ENCODE data around the gene OR2T6. TPM values are rescaled to one million over a fixed set of nuclear protein-coding genes. Genes with fewer than 3 reads are reported as not detected.

The OR2T6 gene
- total RNA-seq: not detected
- total RNA-seq: 0 reads per million in 2 donors

- H3K9me3 ChIP-seq (ENCODE audit: control insufficient read depth, low read length, poor library complexity, severe bottlenecking): no peaks in the 10 kb centered on the region
- peaks cover 4% of the 10 kb centered on the region for H3K4me1 Mint-ChIP-seq
- no peak within 1 kb of the TSS for H3K27ac Mint-ChIP-seq
- no peak for ATAC-seq
- H3K36me3 Mint-ChIP-seq (ENCODE audit: low read depth): no peaks in the 10 kb centered on the region
- DNase-seq: no peak
- peaks cover 8% of the 10 kb centered on the region for H3K27me3 Mint-ChIP-seq
- H3K4me3 Mint-ChIP-seq: no peak within 1 kb of the TSS
Observed at GRCh38 chr1:248375446-248375845, at the start of gene OR2T6. OR2T6 (plus strand) TSS chr1:248375746; CDS start chr1:248387609, 11,863 bp downstream.

GRCh38 chr1:248343451-248343850 is 32.1 kb upstream of the OR2T6 start:
- DNase-seq: no peak
- H3K4me3 Mint-ChIP-seq: no peak overlapping the region

GRCh38 chr1:248348475-248348874 is 27.1 kb upstream of the OR2T6 start, which contains the start of gene OR14C36:
OR14C36 (plus strand) TSS chr1:248348775; CDS start chr1:248348775, 0 bp downstream.
- ATAC-seq (no peak), DNase-seq (no peak)
- Mint-ChIP-seq H3K27me3 (peaks cover 9% of the 10 kb centered on the region), H3K27ac (no peak within 1 kb of the TSS), H3K36me3 (ENCODE audit: low read depth) (no peaks in the 10 kb centered on the region), H3K4me3 (no peak within 1 kb of the TSS), H3K4me1 (no peaks in the 10 kb centered on the region)
- H3K9me3 ChIP-seq (ENCODE audit: control insufficient read depth, low read length, poor library complexity, severe bottlenecking): no peaks in the 10 kb centered on the region

More at GRCh38 chr1:248343451-248343850, 32.1 kb upstream of the OR2T6 start:
- Mint-ChIP-seq H3K36me3 (ENCODE audit: low read depth) (no peaks in the 10 kb centered on the region), H3K27ac (no peak overlapping the region), H3K4me1 (no peaks in the 10 kb centered on the region), H3K27me3 (no peaks in the 10 kb centered on the region)
- no peak for ATAC-seq
- H3K9me3 ChIP-seq (ENCODE audit: control insufficient read depth, low read length, poor library complexity, severe bottlenecking): no peaks in the 10 kb centered on the region

GRCh38 chr1:248359415-248359814 is 16.1 kb upstream of the OR2T6 start:
- ATAC-seq: no peak
- H3K4me1 Mint-ChIP-seq: no peaks in the 10 kb centered on the region
- H3K27ac Mint-ChIP-seq: no peak overlapping the region
- H3K36me3 Mint-ChIP-seq (ENCODE audit: low read depth): no peaks in the 10 kb centered on the region
- no peak for DNase-seq
- peaks cover under 1% of the 10 kb centered on the region for H3K9me3 ChIP-seq (ENCODE audit: control insufficient read depth, low read length, poor library complexity, severe bottlenecking)
- H3K27me3 Mint-ChIP-seq: peaks cover 27% of the 10 kb centered on the region
- H3K4me3 Mint-ChIP-seq: no peak overlapping the region

- peaks cover 4% of the 10 kb centered on the region for H3K9me3 ChIP-seq (ENCODE audit: control insufficient read depth, low read length, poor library complexity, severe bottlenecking)
- H3K36me3 Mint-ChIP-seq (ENCODE audit: low read depth): no peaks in the 10 kb centered on the region
- DNase-seq: no peak
- no peaks in the 10 kb centered on the region for H3K4me1 Mint-ChIP-seq
- no peak within 1 kb of the TSS for H3K4me3 Mint-ChIP-seq
- ATAC-seq: no peak
- peaks cover 32% of the 10 kb centered on the region for H3K27me3 Mint-ChIP-seq
- no peak within 1 kb of the TSS for H3K27ac Mint-ChIP-seq
Observed at GRCh38 chr1:248361121-248361715, 14.3 kb upstream of the OR2T6 start, which contains the start of gene OR2T4. OR2T4 (plus strand) TSS chr1:248361665; CDS start chr1:248361665, 0 bp downstream.

- no peak for DNase-seq
- Mint-ChIP-seq H3K27me3 (peaks cover 32% of the 10 kb centered on the region), H3K27ac (no peak overlapping the region), H3K4me3 (no peak overlapping the region), H3K36me3 (ENCODE audit: low read depth) (no peaks in the 10 kb centered on the region), H3K4me1 (no peaks in the 10 kb centered on the region)
- ATAC-seq: no peak
- H3K9me3 ChIP-seq (ENCODE audit: control insufficient read depth, low read length, poor library complexity, severe bottlenecking): peaks cover 4% of the 10 kb centered on the region
Observed at GRCh38 chr1:248366609-248367008, 8.9 kb upstream of the OR2T6 start.

- H3K9me3 ChIP-seq (ENCODE audit: control insufficient read depth, low read length, poor library complexity, severe bottlenecking): no peaks in the 10 kb centered on the region
- no peak overlapping the region for H3K4me3 Mint-ChIP-seq
- no peaks in the 10 kb centered on the region for H3K36me3 Mint-ChIP-seq (ENCODE audit: low read depth)
- H3K27ac Mint-ChIP-seq: no peak overlapping the region
- peaks cover 4% of the 10 kb centered on the region for H3K4me1 Mint-ChIP-seq
- H3K27me3 Mint-ChIP-seq: peaks cover 8% of the 10 kb centered on the region
- DNase-seq (no peak), ATAC-seq (no peak)
Observed at GRCh38 chr1:248372394-248372793, 3.2 kb upstream of the OR2T6 start.

GRCh38 chr1:248373761-248374160 is 1.8 kb upstream of the OR2T6 start:
- ATAC-seq: no peak
- H3K9me3 ChIP-seq (ENCODE audit: control insufficient read depth, low read length, poor library complexity, severe bottlenecking): no peaks in the 10 kb centered on the region

GRCh38 chr1:248376916-248377315 is 1.4 kb downstream of the OR2T6 start:
- Mint-ChIP-seq H3K27me3 (peaks cover 8% of the 10 kb centered on the region), H3K27ac (no peak overlapping the region), H3K4me1 (peaks cover 4% of the 10 kb centered on the region), H3K4me3 (no peak overlapping the region), H3K36me3 (ENCODE audit: low read depth) (no peaks in the 10 kb centered on the region)
- DNase-seq (no peak), ATAC-seq (no peak)
- H3K9me3 ChIP-seq (ENCODE audit: control insufficient read depth, low read length, poor library complexity, severe bottlenecking): no peaks in the 10 kb centered on the region

More at GRCh38 chr1:248373761-248374160, 1.8 kb upstream of the OR2T6 start:
- peaks cover 4% of the 10 kb centered on the region for H3K4me1 Mint-ChIP-seq
- H3K27ac Mint-ChIP-seq: no peak overlapping the region
- no peak for DNase-seq
- no peaks in the 10 kb centered on the region for H3K36me3 Mint-ChIP-seq (ENCODE audit: low read depth)
- peaks cover 8% of the 10 kb centered on the region for H3K27me3 Mint-ChIP-seq
- no peak overlapping the region for H3K4me3 Mint-ChIP-seq

- DNase-seq: no peak
- no peaks in the 10 kb centered on the region for H3K9me3 ChIP-seq (ENCODE audit: control insufficient read depth, low read length, poor library complexity, severe bottlenecking)
- no peak overlapping the region for H3K4me3 Mint-ChIP-seq
- no peaks in the 10 kb centered on the region for H3K36me3 Mint-ChIP-seq (ENCODE audit: low read depth)
- no peaks in the 10 kb centered on the region for H3K4me1 Mint-ChIP-seq
- H3K27ac Mint-ChIP-seq: no peak overlapping the region
- ATAC-seq: no peak
- peaks cover 5% of the 10 kb centered on the region for H3K27me3 Mint-ChIP-seq
Observed at GRCh38 chr1:248380854-248381253, 5.3 kb downstream of the OR2T6 start.

GRCh38 chr1:248388426-248388825 is 12.9 kb downstream of the OR2T6 start:
- Mint-ChIP-seq H3K4me1 (no peaks in the 10 kb centered on the region), H3K27ac (no peak overlapping the region), H3K36me3 (ENCODE audit: low read depth) (no peaks in the 10 kb centered on the region), H3K27me3 (peaks cover 15% of the 10 kb centered on the region), H3K4me3 (no peak overlapping the region)
- H3K9me3 ChIP-seq (ENCODE audit: control insufficient read depth, low read length, poor library complexity, severe bottlenecking): no peaks in the 10 kb centered on the region
- no peak for ATAC-seq
- DNase-seq: no peak

GRCh38 chr1:248393050-248393449 is 17.5 kb downstream of the OR2T6 start:
- Mint-ChIP-seq H3K27ac (no peak overlapping the region), H3K4me3 (peak overlapping the region; percentile 16), H3K36me3 (ENCODE audit: low read depth) (no peaks in the 10 kb centered on the region), H3K4me1 (no peaks in the 10 kb centered on the region), H3K27me3 (peaks cover 16% of the 10 kb centered on the region)
- H3K9me3 ChIP-seq (ENCODE audit: control insufficient read depth, low read length, poor library complexity, severe bottlenecking): no peaks in the 10 kb centered on the region
- DNase-seq (no peak), ATAC-seq (no peak)

- no peaks in the 10 kb centered on the region for H3K9me3 ChIP-seq (ENCODE audit: control insufficient read depth, low read length, poor library complexity, severe bottlenecking)
- no peaks in the 10 kb centered on the region for H3K36me3 Mint-ChIP-seq (ENCODE audit: low read depth)
- no peak within 1 kb of the TSS for H3K27ac Mint-ChIP-seq
- H3K27me3 Mint-ChIP-seq: no peaks in the 10 kb centered on the region
- no peak within 1 kb of the TSS for H3K4me3 Mint-ChIP-seq
- ATAC-seq (no peak), DNase-seq (no peak)
- H3K4me1 Mint-ChIP-seq: no peaks in the 10 kb centered on the region
Observed at GRCh38 chr1:248402748-248403147, 27.2 kb downstream of the OR2T6 start, which contains the start of gene OR2T1. OR2T1 (plus strand) TSS chr1:248403048; CDS start chr1:248406148, 3,100 bp downstream.

- H3K36me3 Mint-ChIP-seq (ENCODE audit: low read depth): no peaks in the 10 kb centered on the region
- H3K9me3 ChIP-seq (ENCODE audit: control insufficient read depth, low read length, poor library complexity, severe bottlenecking): no peaks in the 10 kb centered on the region
- DNase-seq (no peak), ATAC-seq (peak; percentile 63)
- no peaks in the 10 kb centered on the region for H3K27me3 Mint-ChIP-seq
- no peak overlapping the region for H3K4me3 Mint-ChIP-seq
- H3K27ac Mint-ChIP-seq: no peak overlapping the region
- H3K4me1 Mint-ChIP-seq: no peaks in the 10 kb centered on the region
Observed at GRCh38 chr1:248404024-248404423, 28.5 kb downstream of the OR2T6 start.

All from T-helper 17 cell (primary cell).